Glomerular endothelial cell (primary cell): ENCODE data around the gene ARMC6. TPM values are rescaled to one million over a fixed set of nuclear protein-coding genes. Genes with fewer than 3 reads are reported as not detected.

ENCODE experiments used
- DNase-seq: peaks from one replicate; pipeline ENCODE4 v3.0.0-alpha.2; 2011; ENCODE audit warnings: low read depth, low spot score; ENCODE audit errors: extremely low read depth
- total RNA-seq: library from RNA; depleted of rRNA; stranded (reverse); fragments of >200 nt; gene quantifications from 2 replicates; pipeline ENCODE4 v1.2.3, GENCODE V29; 2015

Gene ARMC6
- total RNA-seq, 1 donor from 2014 or later = 41.1 TPM

- DNase-seq = no peak
Observed at GRCh38 chr19:19053508-19054314, 20.3 kb downstream of the ARMC6 start.

- no peak for DNase-seq
Observed at GRCh38 chr19:19054315-19054938, 21.0 kb downstream of the ARMC6 start.

GRCh38 chr19:19054939-19055440, 21.6 kb downstream of the ARMC6 start:
- DNase-seq = no peak

- DNase-seq = no peak
Observed at GRCh38 chr19:19055701-19056100, 22.3 kb downstream of the ARMC6 start.

GRCh38 chr19:19056636-19057275, 23.4 kb downstream of the ARMC6 start:
- DNase-seq = no peak

GRCh38 chr19:19057317-19057716, 23.9 kb downstream of the ARMC6 start:
- DNase-seq = no peak

- DNase-seq = no peak
Observed at GRCh38 chr19:19057720-19058119, 24.3 kb downstream of the ARMC6 start.

GRCh38 chr19:19059018-19059836, 25.8 kb downstream of the ARMC6 start:
- DNase-seq = no peak

- DNase-seq = no peak
Observed at GRCh38 chr19:19059837-19060611, 26.6 kb downstream of the ARMC6 start.

- DNase-seq = no peak
Observed at GRCh38 chr19:19061506-19061905, 28.1 kb downstream of the ARMC6 start.

- no peak for DNase-seq
Observed at GRCh38 chr19:19062454-19063182, 29.2 kb downstream of the ARMC6 start.

GRCh38 chr19:19063183-19064097, 30.0 kb downstream of the ARMC6 start, which contains the start of gene SLC25A42:
SLC25A42 (plus strand) TSS chr19:19063994; CDS start chr19:19096125, 32,131 bp downstream.
- DNase-seq = peak; percentile 92

GRCh38 chr19:19064098-19064722, 30.8 kb downstream of the ARMC6 start:
- no peak for DNase-seq

GRCh38 chr19:19064811-19065745, 31.7 kb downstream of the ARMC6 start:
- DNase-seq = no peak

GRCh38 chr19:19067276-19068072, 34.1 kb downstream of the ARMC6 start:
- no peak for DNase-seq
